Left kidney (tissue), 2 donors: ENCODE measurements around the gene L3MBTL4. TPM values are rescaled to one million over a fixed set of nuclear protein-coding genes. Genes with fewer than 3 reads are reported as not detected.
"Not testable (repeated sequence)": the region's sequence is repeated elsewhere in the genome, so short reads cannot be mapped to it uniquely, and the experiment has no call there.

Source experiments
- DNase-seq: peaks from one replicate; pipeline ENCODE4 v3.0.0-alpha.2; 2013
- polyA plus RNA-seq: library from polyadenylated mRNA; unstranded; fragments of 120-200 nt; gene quantifications from one replicate; pipeline ENCODE4 v1.2.1, GENCODE V29; 2013; ENCODE audit not compliant: insufficient read length

Gene L3MBTL4
- polyA plus RNA-seq, 1 donor = 6.4 TPM

DNA sequence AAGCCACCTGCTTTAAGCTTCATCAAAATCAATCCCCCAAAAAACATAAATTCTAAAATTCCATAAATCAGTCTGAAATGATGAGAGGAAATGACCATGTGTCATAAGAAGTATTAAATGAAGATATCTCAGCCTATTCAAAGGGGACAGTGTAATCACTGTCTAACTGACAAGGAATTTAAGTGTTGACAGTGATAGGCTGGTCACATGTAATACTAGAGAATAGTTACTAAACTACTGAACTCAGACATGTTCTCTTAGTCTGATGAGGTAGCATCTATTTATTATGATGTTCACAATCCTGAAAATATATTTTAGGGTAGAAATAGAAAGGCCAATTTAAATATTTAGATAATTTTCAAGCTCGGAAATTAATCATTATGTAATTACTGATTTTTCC lies 216.1 kb downstream of the L3MBTL4 start:
- DNase-seq = no peak

DNA sequence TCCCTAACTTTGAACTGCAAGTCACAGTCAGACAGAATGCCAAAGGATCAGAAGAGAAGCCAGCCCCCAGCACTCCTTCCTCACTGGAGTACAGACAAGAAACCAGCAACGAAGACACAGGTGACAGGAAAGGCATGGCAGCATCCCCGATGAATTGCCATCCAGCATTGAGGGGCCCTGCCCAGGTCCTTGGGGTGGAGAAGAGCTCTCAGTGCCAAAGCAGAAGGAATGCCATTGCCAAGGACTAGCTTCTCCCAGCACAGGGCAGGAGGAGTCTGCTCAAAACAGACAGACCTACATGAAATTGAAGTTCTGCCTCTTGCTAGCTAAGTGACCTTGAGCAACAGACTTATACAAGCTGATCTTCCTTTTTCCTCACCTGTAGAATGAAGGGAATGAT lies 220.1 kb downstream of the L3MBTL4 start:
- no peak for DNase-seq

- not testable (repeated sequence) for DNase-seq
These were observed 228.9 kb downstream of the L3MBTL4 start for GRCh38 chr18:6185782-6186181.

- DNase-seq = no peak
These were observed 239.5 kb downstream of the L3MBTL4 start for GRCh38 chr18:6174983-6175745.

- no peak for DNase-seq
These were observed 244.1 kb downstream of the L3MBTL4 start for GRCh38 chr18:6170604-6171003.

DNA sequence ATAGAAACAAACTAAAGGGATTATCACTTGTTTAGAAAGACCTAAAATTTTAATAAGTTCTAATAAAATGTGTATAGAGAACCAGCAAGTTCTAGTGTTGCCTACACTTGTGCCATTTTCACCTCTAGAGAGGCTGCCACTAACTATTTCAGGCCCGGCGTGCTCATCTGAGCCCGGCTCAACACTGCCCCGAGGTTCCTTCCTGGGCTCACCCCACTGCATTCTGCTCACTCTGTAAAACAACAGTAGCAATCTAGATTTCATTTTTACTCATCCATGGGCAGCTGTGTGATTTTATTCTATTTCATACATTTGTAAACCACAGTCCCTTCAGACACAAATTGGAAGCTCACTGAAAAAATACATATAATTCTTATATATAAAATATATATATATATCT lies 253.2 kb downstream of the L3MBTL4 start:
- no peak for DNase-seq

DNA sequence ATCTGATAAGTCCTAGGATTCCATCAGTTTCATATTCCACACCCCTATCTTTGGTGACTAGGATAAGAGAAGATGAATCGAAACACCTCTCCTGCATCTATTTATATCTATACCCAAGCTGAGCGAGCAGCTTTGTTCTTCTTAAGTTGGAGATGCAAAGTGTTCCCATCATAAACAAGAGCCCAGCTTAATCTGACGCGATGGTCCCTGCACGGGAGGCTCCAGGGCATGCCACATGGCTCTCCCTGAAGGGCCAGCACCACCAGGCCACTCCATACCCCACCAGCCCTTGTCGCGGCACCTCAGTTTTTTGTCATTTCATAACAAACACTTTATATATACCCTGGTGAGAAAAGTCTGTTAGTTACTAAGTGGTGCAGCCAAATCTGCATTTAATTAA lies 255.3 kb downstream of the L3MBTL4 start:
- no peak for DNase-seq

DNA sequence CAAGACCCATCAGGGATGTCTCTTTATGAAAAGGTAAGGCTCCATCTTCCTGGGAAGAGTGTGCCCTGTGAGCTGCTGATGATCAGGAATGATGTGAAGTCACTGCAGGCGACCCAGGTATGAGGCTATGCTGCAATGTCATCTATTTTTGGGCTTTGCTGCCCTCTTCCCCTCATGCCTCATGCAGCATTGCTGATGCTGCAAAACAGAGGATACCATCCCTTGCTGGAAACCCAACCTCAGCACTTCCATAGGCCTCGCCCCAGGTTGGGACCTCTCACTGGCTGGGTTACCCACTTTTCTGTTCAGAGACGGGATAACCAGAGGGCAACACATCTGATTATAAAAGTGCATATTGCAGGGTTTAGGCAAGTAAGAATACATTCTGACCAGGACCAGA lies 255.8 kb downstream of the L3MBTL4 start:
- DNase-seq = no peak

DNA sequence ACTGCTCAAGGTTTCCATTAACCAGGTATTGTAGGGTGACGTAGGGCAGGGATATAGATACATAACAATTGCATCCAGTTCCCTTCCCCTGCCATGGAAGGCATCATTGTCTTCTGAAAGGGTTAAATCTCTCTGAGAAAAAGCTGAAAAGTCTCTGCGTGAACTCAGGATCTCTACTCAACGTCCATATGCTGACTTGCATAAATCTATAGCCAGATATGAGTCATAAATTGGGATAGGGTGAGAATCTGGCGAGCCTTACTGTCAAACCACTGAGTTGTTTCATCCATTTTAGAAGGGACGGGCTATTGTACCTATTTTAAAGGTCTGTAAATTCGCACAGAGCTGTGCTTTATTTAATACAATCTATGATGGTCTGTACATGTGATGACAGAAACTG lies 258.3 kb downstream of the L3MBTL4 start:
- DNase-seq = no peak

- DNase-seq = no peak
These were observed 259.0 kb downstream of the L3MBTL4 start for GRCh38 chr18:6155707-6156106.

DNA sequence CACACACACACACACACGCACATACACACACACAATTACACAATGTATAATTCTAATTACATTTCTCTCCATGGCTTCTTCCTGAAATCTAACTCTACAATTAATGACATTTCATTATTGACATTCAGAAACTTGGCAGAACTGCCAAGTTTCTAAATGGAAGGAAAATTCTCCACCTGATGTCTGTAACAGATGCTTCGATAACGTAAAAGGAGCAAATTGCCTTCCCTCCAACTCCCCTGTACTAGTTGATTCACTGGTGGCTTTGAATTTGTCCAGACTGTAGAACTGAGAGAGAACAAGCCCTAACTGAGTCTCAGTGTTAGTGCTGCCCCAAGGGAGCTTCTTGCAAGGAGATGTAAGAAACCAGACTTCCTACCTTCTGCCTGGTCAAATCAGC lies 264.3 kb downstream of the L3MBTL4 start:
- no peak for DNase-seq

- DNase-seq = no peak
These were observed 268.4 kb downstream of the L3MBTL4 start for GRCh38 chr18:6146307-6146661.

DNA sequence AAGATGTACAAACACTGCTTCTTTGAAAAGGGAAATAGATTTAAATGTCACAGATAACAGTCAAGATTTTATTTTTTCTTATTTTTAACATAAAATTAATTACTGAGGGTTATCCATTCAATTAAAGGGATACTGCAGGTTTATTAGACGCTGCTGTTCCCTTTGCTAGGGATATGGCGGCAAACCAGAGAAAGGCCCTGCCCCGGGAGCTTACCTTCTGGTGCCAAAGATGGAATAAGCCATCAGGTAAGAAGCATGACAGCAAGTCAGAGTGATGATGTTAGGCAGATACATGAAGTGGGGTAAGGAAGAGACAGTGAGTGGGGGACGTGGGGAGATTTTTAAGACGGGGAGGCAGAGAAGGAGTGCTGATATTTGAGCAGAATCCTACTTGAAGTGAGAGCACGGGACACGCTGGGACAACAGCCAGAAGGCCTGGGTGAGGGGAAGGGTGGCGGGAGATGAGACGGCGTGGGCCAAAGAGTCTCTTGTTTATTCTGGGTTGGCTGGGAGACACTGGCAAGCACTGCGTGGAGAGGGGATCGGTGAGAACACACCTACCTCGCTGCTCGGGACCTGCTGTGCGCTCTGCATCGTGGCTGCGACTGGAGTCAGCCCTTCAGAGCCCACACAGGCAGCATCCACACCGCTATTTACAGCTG lies 268.9 kb downstream of the L3MBTL4 start:
- DNase-seq = no peak

DNA sequence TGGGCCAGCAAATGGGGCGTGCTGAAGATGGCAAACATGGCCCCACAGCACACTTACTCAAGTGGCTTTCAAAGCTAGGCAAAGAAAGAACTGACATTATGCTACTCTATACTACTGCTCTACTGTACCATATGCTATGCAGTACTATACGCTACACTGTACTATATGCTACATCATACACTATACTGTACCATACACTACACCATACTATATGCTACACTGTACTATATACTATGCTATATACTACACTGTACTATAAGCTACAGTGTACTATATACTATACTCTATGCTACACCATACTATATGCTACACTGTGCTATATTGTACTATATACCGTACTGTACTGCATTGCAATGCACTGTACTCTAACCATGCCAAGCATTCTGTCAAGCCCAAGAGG lies 275.7 kb downstream of the L3MBTL4 start:
- DNase-seq = no peak

DNA sequence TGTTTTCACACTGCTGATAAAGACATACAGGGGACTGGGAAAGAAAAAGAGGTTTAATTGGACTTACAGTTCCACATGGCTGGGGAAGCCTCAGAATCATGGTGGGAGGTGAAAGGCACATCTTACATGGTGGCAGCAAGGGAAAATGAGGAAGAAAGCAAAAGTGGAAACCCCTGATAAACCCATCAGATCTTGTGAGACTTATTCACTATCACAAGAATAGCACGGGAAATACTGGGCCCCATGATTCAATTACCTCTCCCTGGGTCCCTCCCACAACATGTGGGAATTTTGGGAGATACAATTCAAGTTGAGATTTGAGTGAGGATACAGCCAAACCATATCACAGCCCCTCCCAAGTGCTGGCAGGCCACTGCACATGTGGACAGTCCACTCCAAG lies 278.8 kb downstream of the L3MBTL4 start:
- not testable (repeated sequence) for DNase-seq

DNA sequence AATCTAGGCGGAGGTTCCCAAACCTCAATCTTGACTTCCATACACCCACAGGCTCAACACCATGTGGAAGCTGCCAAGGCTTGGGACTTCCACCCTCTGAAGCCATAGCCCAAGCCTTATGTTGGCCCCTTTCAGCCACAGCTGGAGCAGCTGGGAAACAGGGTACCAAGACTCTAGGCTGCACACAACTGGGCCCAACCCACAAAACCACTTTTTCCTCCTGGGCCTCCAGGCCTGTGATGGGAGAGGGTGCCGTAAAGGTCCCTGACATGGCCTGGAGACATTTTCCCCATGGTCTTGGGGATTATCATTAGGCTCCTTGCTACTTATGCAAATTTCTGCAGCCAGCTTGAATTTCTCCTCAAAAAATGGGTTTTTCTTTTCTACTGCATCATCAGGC lies 279.7 kb downstream of the L3MBTL4 start:
- not testable (repeated sequence) for DNase-seq

GRCh38 chr18:6132751-6133368 lies 281.9 kb downstream of the L3MBTL4 start:
- no peak for DNase-seq

GRCh38 chr18:6120820-6121279 lies 293.9 kb downstream of the L3MBTL4 start:
- DNase-seq = no peak

DNA sequence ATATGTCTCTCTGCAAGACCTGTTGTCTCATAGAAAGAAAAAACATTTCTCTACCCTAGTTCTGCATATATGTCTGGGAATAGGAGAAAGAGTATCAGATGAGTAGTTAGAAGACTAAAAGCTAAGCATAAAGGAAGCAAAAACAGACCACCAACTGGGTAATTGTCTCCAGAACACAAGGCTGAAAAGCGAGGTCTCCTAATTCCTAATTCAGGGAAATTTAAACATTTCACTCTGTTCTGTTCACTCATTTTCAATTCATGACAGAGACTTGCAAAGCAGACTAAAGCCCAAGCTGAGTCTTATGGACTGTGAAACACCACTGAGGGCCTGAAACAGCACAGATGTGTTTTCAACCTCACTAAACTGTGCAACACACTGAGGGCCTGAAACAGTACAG lies 294.9 kb downstream of the L3MBTL4 start:
- DNase-seq = no peak

DNA sequence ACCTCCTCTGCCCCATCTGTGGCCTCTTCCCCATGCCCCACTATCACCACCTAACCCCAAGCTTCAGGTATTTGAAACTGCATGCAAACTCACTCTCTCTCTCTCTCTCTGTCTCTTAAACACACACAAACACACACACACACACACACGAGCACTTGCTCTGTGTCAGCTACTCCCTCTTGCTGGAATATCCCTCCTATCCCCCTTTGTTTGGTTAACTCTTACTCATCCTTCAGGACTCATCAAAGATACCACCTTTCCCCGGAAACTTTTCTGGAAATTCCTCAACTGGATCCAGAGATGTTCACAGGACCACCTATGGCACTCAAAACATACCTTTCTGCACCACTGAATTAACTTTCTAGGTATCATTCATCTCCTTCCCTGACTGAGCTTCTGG lies 296.6 kb downstream of the L3MBTL4 start:
- DNase-seq = no peak

- DNase-seq = no peak
These were observed 299.0 kb downstream of the L3MBTL4 start for GRCh38 chr18:6115710-6116109.

GRCh38 chr18:6113650-6114049 lies 301.1 kb downstream of the L3MBTL4 start:
- DNase-seq = no peak

DNA sequence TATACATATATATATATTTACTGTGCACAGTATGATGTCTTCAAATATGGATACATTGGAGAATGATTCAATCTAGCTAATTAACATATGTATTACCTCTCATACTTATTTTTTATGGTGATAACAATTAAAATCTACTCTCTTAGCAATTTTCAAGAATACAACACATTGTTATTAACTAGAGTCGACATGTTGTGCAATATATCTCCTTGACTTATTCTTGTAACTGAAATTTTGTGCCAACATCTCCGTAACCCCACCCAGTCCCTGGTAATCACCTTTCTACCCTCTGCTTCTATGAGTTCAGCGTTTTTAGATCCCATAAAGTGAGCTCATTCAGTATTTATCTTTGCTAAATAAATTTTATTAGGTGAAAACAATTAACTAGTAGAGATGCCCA lies 303.0 kb downstream of the L3MBTL4 start:
- DNase-seq = no peak

- DNase-seq = no peak
These were observed 305.0 kb downstream of the L3MBTL4 start for GRCh38 chr18:6109743-6110142.
